Brain microvascular endothelial cell (primary cell): Measurements from ENCODE around the gene TMEM176B.
"Not testable (repeated sequence)": the region's sequence is repeated elsewhere in the genome, so short reads cannot be mapped to it uniquely, and the experiment has no call there.

Experiments
- DNase-seq: peaks from one replicate; pipeline ENCODE4 v3.0.0-alpha.2; 2020
- H3K27ac ChIP-seq: fragments of 250-450 bp; sonication (Bioruptor Pico); 2 replicates; pipeline ENCODE4 v1.5.1; 2020; ENCODE audit warnings: mild to moderate bottlenecking, moderate library complexity
- H3K27me3 ChIP-seq: fragments of 250-450 bp; sonication (Bioruptor Pico); replicated peaks from 2 replicates; pipeline ENCODE4 v1.5.1; 2020; ENCODE audit warnings: mild to moderate bottlenecking
- H3K36me3 ChIP-seq: fragments of 250-450 bp; sonication (Bioruptor Pico); replicated peaks from 2 replicates; pipeline ENCODE4 v1.5.1; 2020; ENCODE audit warnings: mild to moderate bottlenecking
- H3K4me3 ChIP-seq: 2 replicates; pipeline ENCODE4 v1.5.1; 2011; ENCODE audit warnings: low read depth, mild to moderate bottlenecking, control low read depth, low read length, moderate library complexity
- CTCF ChIP-seq: IDR thresholded peaks from 2 replicates; pipeline ENCODE4 v1.5.1; 2011; ENCODE audit warnings: low read depth, mild to moderate bottlenecking, moderate library complexity, low read length, control low read depth, inconsistent platforms; ENCODE audit errors: missing control alignments
- in situ Hi-C: cut with HindIII; loops from 2 replicates; pipeline ENCODE4 v1.10.0; 2017; ENCODE audit warnings: low sequenced_read_pairs, low pct_ligation_motif_present

Gene TMEM176B

GRCh38 chr7:150778014-150778737, 22.0 kb downstream of the TMEM176B start:
- Histone ChIP-seq H3K4me3 (no peak overlapping the region), H3K36me3 (no peaks in the 10 kb centered on the region), H3K27me3 (no peaks in the 10 kb centered on the region), H3K27ac (no peak overlapping the region)
- no peak for TF ChIP-seq CTCF
- in situ Hi-C loops, result no loop called here
- DNase-seq, result no peak

- DNase-seq, H3K27me3 ChIP-seq, in situ Hi-C loops, H3K4me3 ChIP-seq, H3K27ac ChIP-seq, H3K36me3 ChIP-seq: not testable (repeated sequence)
These were observed 26.0 kb downstream of the TMEM176B start for GRCh38 chr7:150774131-150774530.

- no peak for TF ChIP-seq CTCF
- Histone ChIP-seq H3K27me3 (no peaks in the 10 kb centered on the region), H3K4me3 (no peak overlapping the region), H3K27ac (no peak overlapping the region), H3K36me3 (no peaks in the 10 kb centered on the region)
- no peak for DNase-seq
- in situ Hi-C loops, result no loop called here
These were observed 30.4 kb downstream of the TMEM176B start for GRCh38 chr7:150769768-150770167.

- in situ Hi-C loops, result no loop called here
- DNase-seq, result no peak
These were observed 33.8 kb downstream of the TMEM176B start for GRCh38 chr7:150766334-150766709.

GRCh38 chr7:150759479-150759878, 40.7 kb downstream of the TMEM176B start:
- no peaks in the 10 kb centered on the region for H3K27me3 ChIP-seq
- H3K27ac ChIP-seq, result no peak overlapping the region
- in situ Hi-C loops, result no loop called here
- no peak overlapping the region for H3K4me3 ChIP-seq
- no peak for TF ChIP-seq CTCF
- no peak for DNase-seq
- no peaks in the 10 kb centered on the region for H3K36me3 ChIP-seq

More at GRCh38 chr7:150766334-150766709, 33.8 kb downstream of the TMEM176B start:
- Histone ChIP-seq H3K4me3 (no peak overlapping the region), H3K27me3 (no peaks in the 10 kb centered on the region), H3K27ac (no peak overlapping the region), H3K36me3 (no peaks in the 10 kb centered on the region)
- no peak for TF ChIP-seq CTCF

- in situ Hi-C loops, result no loop called here
- no peak for DNase-seq
These were observed 43.3 kb downstream of the TMEM176B start for GRCh38 chr7:150756858-150757257.

More at GRCh38 chr7:150756858-150757257, 43.3 kb downstream of the TMEM176B start:
- no peak overlapping the region for H3K4me3 ChIP-seq
- no peak for TF ChIP-seq CTCF
- H3K36me3 ChIP-seq, result no peaks in the 10 kb centered on the region
- H3K27ac ChIP-seq, result no peak overlapping the region
- no peaks in the 10 kb centered on the region for H3K27me3 ChIP-seq
